ENCODE results near the gene ZMYM1.

- no peak for TF ChIP-seq POLR2A (IDR thresholded peaks at IDR 0.05)
- TF ChIP-seq CTCF (IDR thresholded peaks at IDR 0.05): no peak
Measured at GRCh38 chr1:35112668-35113067, 33.5 kb downstream of the ZMYM1 start.
